Karpas-422 (cell line): Measurements from ENCODE around the gene ADAMTSL1. TPM values are rescaled to one million over a fixed set of nuclear protein-coding genes. Genes with fewer than 3 reads are reported as not detected.

Experiments
- DNase-seq: peaks from one replicate; pipeline ENCODE4 v3.0.0-alpha.2; 2015
- H2AFZ ChIP-seq: fragments of 200-600 bp; sonication (generic); 2 replicates; pipeline ENCODE4 v1.6.1; 2014; ENCODE audit warnings: antibody characterized with exemption, low read length, mixed read lengths
- H3K27ac ChIP-seq: fragments of 200-600 bp; sonication (generic); 2 replicates; pipeline ENCODE4 v1.5.1; 2014; ENCODE audit warnings: mild to moderate bottlenecking, low read length, moderate library complexity
- H3K27me3 ChIP-seq: fragments of 200-600 bp; sonication (generic); 2 replicates; pipeline ENCODE4 v1.6.1; 2014; ENCODE audit warnings: low read length, mixed read lengths
- H3K36me3 ChIP-seq: fragments of 200-600 bp; sonication (generic); 2 replicates; pipeline ENCODE4 v1.6.1; 2014; ENCODE audit warnings: low read length, mixed read lengths; ENCODE audit not compliant: insufficient read depth
- H3K4me1 ChIP-seq: fragments of 200-600 bp; sonication (generic); 2 replicates; pipeline ENCODE4 v1.6.1; 2014; ENCODE audit warnings: mild to moderate bottlenecking, low read length, mixed read lengths
- H3K4me2 ChIP-seq: fragments of 200-600 bp; sonication (generic); 2 replicates; pipeline ENCODE4 v1.6.1; 2014; ENCODE audit warnings: low read length, low read depth, mild to moderate bottlenecking; ENCODE audit not compliant: poor library complexity, severe bottlenecking
- H3K4me3 ChIP-seq: fragments of 200-600 bp; sonication (generic); 2 replicates; pipeline ENCODE4 v1.5.1; 2014; ENCODE audit warnings: mild to moderate bottlenecking, antibody characterized with exemption, low read length, mixed read lengths
- H3K79me2 ChIP-seq: fragments of 200-600 bp; sonication (generic); 2 replicates; pipeline ENCODE4 v1.6.1; 2014; ENCODE audit warnings: mild to moderate bottlenecking, low read length, mixed read lengths
- H3K9ac ChIP-seq: fragments of 200-600 bp; sonication (generic); 2 replicates; pipeline ENCODE4 v1.6.0; 2014; ENCODE audit warnings: low read length
- H3K9me2 ChIP-seq: fragments of 200-600 bp; sonication (generic), shearing (Covaris generic); replicated peaks from 2 replicates; pipeline ENCODE4 v1.6.0; 2014; ENCODE audit warnings: mild to moderate bottlenecking, low read length, moderate library complexity; ENCODE audit not compliant: insufficient read depth
- H3K9me3 ChIP-seq: fragments of 300-700, 200-600 bp; sonication (generic); 2 replicates; pipeline ENCODE4 v1.6.1; 2014; ENCODE audit warnings: low read length, mixed read lengths
- H4K20me1 ChIP-seq: fragments of 200-600 bp; sonication (generic); 2 replicates; pipeline ENCODE4 v1.6.1; 2014; ENCODE audit warnings: mild to moderate bottlenecking, antibody characterized with exemption, low read length, low read depth; ENCODE audit not compliant: insufficient read depth
- small RNA-seq: library from RNA; depleted of rRNA; stranded (forward); fragments of <200 nt; gene quantifications from one replicate; pipeline ENCODE3, GENCODE V24; 2014
- total RNA-seq: library from RNA; depleted of rRNA; stranded (reverse); fragments of >200 nt; shearing (Covaris generic); gene quantifications from 2 replicates; pipeline ENCODE4 v1.2.3, GENCODE V29; 2014; ENCODE audit warnings: low replicate concordance

ADAMTSL1 gene
- total RNA-seq, 1 experiment from 2014 or later = 8.2 TPM

DNA sequence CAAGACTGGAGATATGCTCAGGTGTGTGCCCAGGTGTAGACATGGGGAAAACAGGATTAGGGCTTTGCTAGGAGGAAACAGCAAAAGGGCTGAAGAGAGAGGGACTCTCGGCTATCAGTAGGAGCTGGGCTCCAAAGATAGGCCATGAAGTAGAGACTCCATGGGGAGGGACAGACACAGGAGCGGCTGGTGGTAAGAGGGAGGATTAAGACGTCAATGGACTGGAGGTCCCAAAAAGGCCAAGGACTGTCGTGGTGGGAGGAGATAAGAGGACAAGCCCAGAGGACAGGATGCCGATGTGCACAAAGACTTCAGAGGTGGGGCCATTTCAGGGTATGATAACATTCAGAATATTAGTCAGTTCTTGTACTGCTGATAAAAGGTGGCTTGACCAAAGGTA lies 466.0 kb downstream of the ADAMTSL1 start:
- H3K9me2 ChIP-seq = no peaks in the 10 kb centered on the region
- H3K9ac ChIP-seq = no peak overlapping the region
- no peaks in the 10 kb centered on the region for H3K27me3 ChIP-seq
- no peaks in the 10 kb centered on the region for H3K36me3 ChIP-seq
- H3K4me3 ChIP-seq = no peak overlapping the region
- H3K27ac ChIP-seq = no peak overlapping the region
- no peak for DNase-seq
- H2AFZ ChIP-seq = no peak overlapping the region
- no peaks in the 10 kb centered on the region for H3K4me1 ChIP-seq
- no peak overlapping the region for H3K4me2 ChIP-seq
- no peaks in the 10 kb centered on the region for H3K9me3 ChIP-seq
- H3K79me2 ChIP-seq = no peaks in the 10 kb centered on the region
- no peaks in the 10 kb centered on the region for H4K20me1 ChIP-seq

DNA sequence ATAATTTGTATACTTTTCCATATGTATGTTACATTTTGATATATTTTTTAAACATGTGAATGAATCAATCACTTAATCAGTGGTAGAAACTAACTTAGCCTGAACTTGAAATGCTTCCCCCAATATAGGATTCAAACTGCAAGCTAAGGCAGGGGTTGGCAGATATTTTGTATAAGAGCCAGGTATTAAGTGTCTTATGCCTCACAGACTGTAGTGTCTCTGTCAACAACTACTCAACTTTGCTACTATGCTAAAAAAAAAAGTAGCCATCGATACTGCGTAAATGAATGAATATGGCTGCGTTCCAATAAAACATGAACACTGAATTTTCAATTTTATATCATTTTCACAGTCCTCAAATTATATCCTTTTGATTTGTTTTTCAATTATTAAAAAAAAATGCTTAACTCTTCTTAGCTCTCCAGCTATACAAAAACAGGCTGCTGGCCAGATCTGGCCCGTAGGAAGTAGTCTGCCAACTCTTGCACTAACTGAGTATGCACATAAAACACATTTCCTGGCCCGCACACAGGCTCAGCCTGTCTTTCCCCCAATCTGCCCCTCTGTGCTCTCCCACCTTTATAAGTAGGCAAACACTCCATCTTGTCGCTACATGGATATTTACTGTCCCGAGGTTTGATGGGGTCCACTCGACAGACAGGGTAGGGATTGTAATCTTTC lies 467.2 kb downstream of the ADAMTSL1 start:
- no peaks in the 10 kb centered on the region for H3K27me3 ChIP-seq
- no peak overlapping the region for H3K4me3 ChIP-seq
- no peak overlapping the region for H2AFZ ChIP-seq
- no peak overlapping the region for H3K4me2 ChIP-seq
- no peaks in the 10 kb centered on the region for H4K20me1 ChIP-seq
- H3K9me3 ChIP-seq = no peaks in the 10 kb centered on the region
- no peaks in the 10 kb centered on the region for H3K79me2 ChIP-seq
- H3K9me2 ChIP-seq = no peaks in the 10 kb centered on the region
- DNase-seq = no peak
- H3K27ac ChIP-seq = no peak overlapping the region
- H3K4me1 ChIP-seq = no peaks in the 10 kb centered on the region
- H3K36me3 ChIP-seq = no peaks in the 10 kb centered on the region
- H3K9ac ChIP-seq = no peak overlapping the region

DNA sequence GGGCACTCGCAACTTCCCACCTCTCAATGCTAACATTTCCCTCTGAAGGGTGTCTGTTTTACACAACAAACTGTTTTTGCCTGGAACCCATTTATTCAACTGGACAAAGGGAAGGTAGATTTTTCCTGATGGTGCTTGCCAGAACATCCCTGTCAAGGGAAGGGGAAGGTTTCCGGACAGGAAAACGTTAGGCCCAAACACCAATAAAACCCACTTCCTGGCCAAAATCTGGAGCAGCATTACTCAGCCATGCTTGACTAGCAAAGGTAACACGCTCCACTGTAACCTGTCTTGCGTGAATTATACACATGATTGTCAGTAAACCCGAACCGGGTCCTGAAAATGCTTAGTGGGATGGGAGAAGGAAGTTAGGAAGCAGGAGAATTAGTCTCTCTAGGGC lies 468.8 kb downstream of the ADAMTSL1 start:
- H2AFZ ChIP-seq = no peak overlapping the region
- H3K9me3 ChIP-seq = no peaks in the 10 kb centered on the region
- H3K4me3 ChIP-seq = no peak overlapping the region
- H3K79me2 ChIP-seq = no peaks in the 10 kb centered on the region
- H3K27me3 ChIP-seq = no peaks in the 10 kb centered on the region
- no peaks in the 10 kb centered on the region for H4K20me1 ChIP-seq
- no peak overlapping the region for H3K27ac ChIP-seq
- DNase-seq = no peak
- no peaks in the 10 kb centered on the region for H3K36me3 ChIP-seq
- H3K4me1 ChIP-seq = no peaks in the 10 kb centered on the region
- H3K9ac ChIP-seq = no peak overlapping the region
- no peak overlapping the region for H3K4me2 ChIP-seq
- no peaks in the 10 kb centered on the region for H3K9me2 ChIP-seq

DNA sequence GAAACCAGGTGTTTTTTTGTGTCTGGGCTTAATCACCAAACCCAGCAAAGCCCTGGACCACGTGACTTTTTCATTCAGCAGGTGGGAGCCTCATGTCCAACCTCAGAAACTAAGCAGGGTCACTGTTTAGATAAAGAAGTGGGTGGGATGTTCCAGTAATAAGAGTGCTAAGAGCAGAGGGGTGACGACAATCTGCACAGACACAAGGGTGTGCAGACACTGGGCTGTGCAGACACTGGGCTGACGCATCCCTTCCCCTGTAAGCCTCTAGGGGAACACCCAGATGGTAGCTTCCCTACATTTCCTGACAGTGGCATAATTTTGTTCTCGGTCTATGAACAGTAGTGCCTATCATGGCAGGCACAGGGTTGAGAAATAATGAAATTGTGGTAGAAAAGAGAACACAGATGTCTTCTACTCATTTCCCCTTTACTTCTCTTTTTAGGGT lies 474.0 kb downstream of the ADAMTSL1 start:
- H3K27ac ChIP-seq = no peak overlapping the region
- H3K9me3 ChIP-seq = no peaks in the 10 kb centered on the region
- no peaks in the 10 kb centered on the region for H3K9me2 ChIP-seq
- no peak overlapping the region for H3K9ac ChIP-seq
- H3K4me2 ChIP-seq = no peak overlapping the region
- H4K20me1 ChIP-seq = no peaks in the 10 kb centered on the region
- no peaks in the 10 kb centered on the region for H3K4me1 ChIP-seq
- H3K36me3 ChIP-seq = no peaks in the 10 kb centered on the region
- no peak for DNase-seq
- no peak overlapping the region for H2AFZ ChIP-seq
- no peak overlapping the region for H3K4me3 ChIP-seq
- no peaks in the 10 kb centered on the region for H3K27me3 ChIP-seq
- H3K79me2 ChIP-seq = no peaks in the 10 kb centered on the region

DNA sequence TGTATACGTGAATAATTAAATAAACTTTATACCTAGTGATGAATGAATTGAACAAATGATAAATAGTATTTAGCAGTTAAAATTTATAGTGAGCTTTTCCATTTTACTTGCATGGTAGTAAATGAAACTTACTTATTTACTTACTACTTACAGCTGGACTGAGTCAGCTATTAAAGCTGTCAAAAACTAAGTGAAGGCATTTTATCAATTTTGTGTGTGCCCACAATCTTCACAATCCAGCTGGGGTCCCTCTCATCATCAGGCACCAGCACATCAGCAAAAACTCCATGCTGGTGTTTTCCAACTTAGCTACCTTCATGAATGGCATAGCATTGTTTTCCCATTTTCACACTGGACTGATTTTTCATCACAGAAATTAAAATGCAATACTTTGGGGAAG lies 478.0 kb downstream of the ADAMTSL1 start:
- Histone ChIP-seq H3K4me3 (no peak overlapping the region), H3K9me2 (no peaks in the 10 kb centered on the region), H3K27ac (no peak overlapping the region), H3K79me2 (no peaks in the 10 kb centered on the region), H3K9me3 (no peaks in the 10 kb centered on the region), H3K36me3 (no peaks in the 10 kb centered on the region), H3K9ac (no peak overlapping the region), H3K4me1 (no peaks in the 10 kb centered on the region), H3K4me2 (no peak overlapping the region), H2AFZ (no peak overlapping the region), H3K27me3 (no peaks in the 10 kb centered on the region), H4K20me1 (no peaks in the 10 kb centered on the region)
- DNase-seq = no peak

DNA sequence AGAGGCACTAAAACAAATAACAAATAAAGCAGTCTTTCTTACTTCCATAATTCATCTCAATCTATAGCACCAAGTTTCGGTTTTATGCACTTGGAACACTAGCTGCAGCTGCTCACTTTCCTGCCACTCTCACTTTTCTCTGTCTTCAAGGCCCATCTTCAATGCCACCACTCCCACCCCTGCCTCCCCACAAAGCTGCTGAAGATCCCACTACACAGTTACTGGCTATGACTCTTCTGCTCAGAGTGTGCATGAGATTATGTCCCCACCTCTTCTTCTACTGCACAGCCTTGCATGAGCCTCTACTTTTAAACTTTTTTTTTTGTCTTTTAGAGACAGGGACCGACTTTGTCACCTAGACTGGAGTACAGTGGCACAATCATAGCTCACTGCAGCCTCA lies 481.7 kb downstream of the ADAMTSL1 start:
- no peak for DNase-seq
- Histone ChIP-seq H3K4me1 (no peaks in the 10 kb centered on the region), H3K36me3 (no peaks in the 10 kb centered on the region)

More for the DNA sequence above, 481.7 kb downstream of the ADAMTSL1 start:
- Histone ChIP-seq H3K27me3 (no peaks in the 10 kb centered on the region), H3K9ac (no peak overlapping the region), H3K9me3 (no peaks in the 10 kb centered on the region), H3K27ac (no peak overlapping the region), H3K9me2 (no peaks in the 10 kb centered on the region), H3K79me2 (no peaks in the 10 kb centered on the region), H3K4me2 (no peak overlapping the region), H3K4me3 (no peak overlapping the region), H4K20me1 (no peaks in the 10 kb centered on the region), H2AFZ (no peak overlapping the region)

Small RNAs within 50 kb of the gene (small RNA-seq; reads per million reads assigned to genes)
- gene MIR3152 = not detected
